H1 (cell line): Measurements from ENCODE around the gene SLC25A38. TPM values are rescaled to one million over a fixed set of nuclear protein-coding genes. Genes with fewer than 3 reads are reported as not detected.
"Not testable (repeated sequence)": the region's sequence is repeated elsewhere in the genome, so short reads cannot be mapped to it uniquely, and the experiment has no call there.

Experiments
- CTCF ChIA-PET: fragments of 300-600 bp; sonication (Branson Sonifier 250); formaldehyde crosslinking; loops from one replicate; lab custom pipeline; 2021; ENCODE audit not compliant: partially characterized antibody; lab: Charles Lee
- POLR2A ChIA-PET: fragments of 300-600 bp; sonication (Branson Sonifier 250); formaldehyde crosslinking; loops from one replicate; lab custom pipeline; 2021; ENCODE audit warnings: inconsistent platforms; ENCODE audit not compliant: partially characterized antibody; lab: Charles Lee
- DNase-seq, 2 experiments: peaks; one replicate each; pipeline versions ENCODE4 v3.0.0 to v3.0.0-alpha.2; 2010 to 2022; ENCODE audit warnings: low spot score in 2 of 2, low read depth in 1 of 2, mixed read lengths in 1 of 2
- FAIRE-seq: peaks from 2 replicates; lab custom pipeline; 2011; peaks lifted over from hg19 to GRCh38; lab: Jason Lieb, UNC
- H2AFZ ChIP-seq: 2 replicates; pipeline ENCODE4 v1.8.1; 2012; ENCODE audit warnings: low read length, inconsistent platforms
- H2AK5ac ChIP-seq: 2 replicates; pipeline ENCODE4 v1.6.1; 2013; ENCODE audit warnings: low read depth, low read length
- H2BK120ac ChIP-seq: replicated peaks from 2 replicates; pipeline ENCODE3; 2013; ENCODE audit warnings: low read depth, low read length, inconsistent platforms
- H2BK12ac ChIP-seq: 2 replicates; pipeline ENCODE4 v1.6.1; 2013; ENCODE audit warnings: low read depth, low read length
- H2BK15ac ChIP-seq: 2 replicates; pipeline ENCODE4 v1.6.1; 2013; ENCODE audit warnings: low read length
- H2BK20ac ChIP-seq: 2 replicates; pipeline ENCODE4 v1.6.1; 2013; ENCODE audit warnings: low read length
- H2BK5ac ChIP-seq: 2 replicates; pipeline ENCODE4 v1.6.1; 2013; ENCODE audit warnings: low read depth, low read length
- H3K14ac ChIP-seq: 2 replicates; pipeline ENCODE4 v1.6.1; 2013; ENCODE audit warnings: inconsistent platforms; ENCODE audit not compliant: insufficient read length
- H3K18ac ChIP-seq: 2 replicates; pipeline ENCODE4 v1.6.1; 2013; ENCODE audit warnings: low read length; ENCODE audit errors: extremely low read depth
- H3K23ac ChIP-seq: 2 replicates; pipeline ENCODE4 v1.6.1; 2013; ENCODE audit warnings: inconsistent platforms; ENCODE audit not compliant: insufficient read length
- H3K23me2 ChIP-seq: 2 replicates; pipeline ENCODE4 v1.6.1; 2013; ENCODE audit warnings: low read depth, low read length
- H3K27ac ChIP-seq: 2 replicates; pipeline ENCODE4 v1.6.1; 2011; ENCODE audit warnings: low read depth, low read length, inconsistent platforms
- H3K27me3 ChIP-seq, 4 experiments: replicated peaks in 1 of 4; 1 replicate in 1 of 4; 2 replicates in 3 of 4; pipeline versions ENCODE4 v1.6.1 to v1.8.1; 2011 to 2013; ENCODE audit warnings: low read length in 3 of 4, mild to moderate bottlenecking in 3 of 4, inconsistent platforms in 2 of 4, mixed read lengths in 2 of 4, moderate library complexity in 1 of 4; ENCODE audit not compliant: control insufficient read depth in 3 of 4, insufficient read depth in 3 of 4; ENCODE audit errors: extremely low read depth in 1 of 4
- H3K36me3 ChIP-seq, 4 experiments: 2 replicates each; pipeline versions ENCODE4 v1.6.1 to v1.8.1; 2011 to 2013; ENCODE audit warnings: mild to moderate bottlenecking in 4 of 4, low read length in 3 of 4, moderate library complexity in 2 of 4, control low read depth in 1 of 4, inconsistent platforms in 1 of 4; ENCODE audit not compliant: insufficient read depth in 4 of 4, control insufficient read depth in 2 of 4
- H3K4ac ChIP-seq: replicated peaks from 2 replicates; pipeline ENCODE3; 2013; ENCODE audit warnings: low read length, low read depth, mixed read lengths, inconsistent platforms; ENCODE audit not compliant: insufficient read length
- H3K4me1 ChIP-seq, 4 experiments: replicated peaks in 1 of 4; 1 replicate in 1 of 4; 2 replicates in 3 of 4; pipeline versions ENCODE4 v1.6.1 to v1.8.1; 2011 to 2013; ENCODE audit warnings: low read length in 3 of 4, inconsistent platforms in 2 of 4, mixed read lengths in 1 of 4; ENCODE audit not compliant: insufficient read depth in 4 of 4, control insufficient read depth in 3 of 4
- H3K4me2 ChIP-seq, 2 experiments: 2 replicates each; pipeline versions ENCODE4 v1.6.1 to v1.8.1; 2011 to 2013; ENCODE audit warnings: low read depth in 2 of 2, low read length in 2 of 2, control low read depth in 1 of 2, inconsistent platforms in 1 of 2, mild to moderate bottlenecking in 1 of 2; ENCODE audit not compliant: insufficient read depth in 1 of 2
- H3K4me3 ChIP-seq, 4 experiments: fragments of 200-600, 300-600 bp in 1 of 4; sonication (generic), shearing (Covaris generic), sonication (Bioruptor Twin) in 1 of 4; 2 replicates each; pipeline versions ENCODE4 v1.5.1 to v1.8.1; 2011 to 2016; ENCODE audit warnings: low read length in 4 of 4, low read depth in 3 of 4, control low read depth in 2 of 4, inconsistent platforms in 2 of 4, mild to moderate bottlenecking in 2 of 4, mixed read lengths in 1 of 4, moderate library complexity in 1 of 4; ENCODE audit not compliant: insufficient read depth in 2 of 4; ENCODE audit errors: extremely low read depth in 1 of 4
- H3K56ac ChIP-seq: replicated peaks from 2 replicates; pipeline ENCODE3; 2013; ENCODE audit warnings: low read depth, mild to moderate bottlenecking, mixed read lengths, low read length, inconsistent platforms; ENCODE audit not compliant: insufficient read length
- H3K79me1 ChIP-seq: 2 replicates; pipeline ENCODE4 v1.6.1; 2013; ENCODE audit warnings: low read depth, low read length, control low read depth
- H3K79me2 ChIP-seq, 2 experiments: 2 replicates each; pipeline versions ENCODE4 v1.6.1 to v1.8.1; 2012 to 2013; ENCODE audit warnings: low read length in 2 of 2, mild to moderate bottlenecking in 2 of 2, inconsistent platforms in 1 of 2; ENCODE audit not compliant: insufficient read depth in 2 of 2, control insufficient read depth in 1 of 2
- H3K9ac ChIP-seq, 4 experiments: replicated peaks in 1 of 4; 1 replicate in 1 of 4; 2 replicates in 3 of 4; pipeline versions ENCODE4 v1.6.1 to v1.8.1; 2011 to 2013; ENCODE audit warnings: low read depth in 3 of 4, low read length in 3 of 4, control low read depth in 2 of 4, mild to moderate bottlenecking in 2 of 4, moderate library complexity in 2 of 4, inconsistent platforms in 1 of 4; ENCODE audit errors: extremely low read depth in 1 of 4
- H3K9me3 ChIP-seq, 2 experiments: 2 replicates each; pipeline versions ENCODE4 v1.6.1 to v1.8.1; 2012 to 2013; ENCODE audit warnings: mild to moderate bottlenecking in 2 of 2, moderate library complexity in 2 of 2, control low read depth in 1 of 2, inconsistent platforms in 1 of 2, low read depth in 1 of 2, low read length in 1 of 2, mixed read lengths in 1 of 2; ENCODE audit not compliant: insufficient read depth in 2 of 2
- H4K20me1 ChIP-seq, 2 experiments: replicated peaks in 1 of 2; 2 replicates each; pipeline versions ENCODE3 to v1.8.1; 2011 to 2013; ENCODE audit warnings: inconsistent platforms in 2 of 2, low read length in 2 of 2, mild to moderate bottlenecking in 1 of 2; ENCODE audit not compliant: insufficient read depth in 2 of 2, control insufficient read depth in 1 of 2
- H4K5ac ChIP-seq: 2 replicates; pipeline ENCODE4 v1.6.1; 2013; ENCODE audit warnings: low read length, low read depth, mixed read lengths, inconsistent platforms; ENCODE audit not compliant: insufficient read length
- H4K8ac ChIP-seq: 2 replicates; pipeline ENCODE4 v1.8.0; 2013; ENCODE audit warnings: mild to moderate bottlenecking, moderate library complexity, low read length, inconsistent platforms; ENCODE audit not compliant: insufficient read depth; ENCODE audit errors: extremely low read depth
- H4K91ac ChIP-seq: replicated peaks from 2 replicates; pipeline ENCODE3; 2013; ENCODE audit warnings: low read length, mixed read lengths, inconsistent platforms; ENCODE audit not compliant: insufficient read length
- WGBS, 2 experiments: shearing (Covaris generic) in 1 of 2; methylation state at CpG; one replicate each; pipeline versions ENCODE4 v1.1.6 to v1.1.7; 2013 to 2015; ENCODE audit warnings: low lambda C conversion rate in 2 of 2, mixed read lengths in 2 of 2, inconsistent platforms in 1 of 2, low coverage in 1 of 2, missing lambda C conversion rate in 1 of 2; ENCODE audit not compliant: insufficient replicate concordance in 2 of 2, insufficient coverage in 1 of 2, insufficient read length in 1 of 2; ENCODE audit errors: extremely low coverage in 1 of 2, missing lambda C conversion rate in 1 of 2; 5-methylcytosine and 5-hydroxymethylcytosine counted together
- polyA plus RNA-seq, 7 experiments: library from polyadenylated mRNA; depleted of rRNA in 3 of 7; stranded (reverse) in 5 of 7; unstranded in 2 of 7; fragments of >200 nt in 5 of 7; fragments of 200-250 nt in 2 of 7; gene quantifications; 1 replicate in 5 of 7; 2 replicates in 1 of 7; 4 replicates in 1 of 7; pipeline versions ENCODE4 v1.2.1 to v1.2.3, GENCODE V29; 2011 to 2013; ENCODE audit warnings: missing spikeins in 2 of 7, mixed read lengths in 2 of 7
- total RNA-seq: library from RNA; stranded (reverse); fragmentation: NEBNext Ultra II Directional; extraction: Animal tissue kit (Norgen Biotek cat#: 25700); gene quantifications from 2 replicates; pipeline ENCODE4 v1.2.1, GENCODE V29; 2021

SLC25A38 gene
- total and polyA plus RNA-seq, 2 of the 8 experiments (the other 6 are each of a cell fraction or from before 2014, with no cell fraction given), result 41.2 to 45.8 TPM

DNA sequence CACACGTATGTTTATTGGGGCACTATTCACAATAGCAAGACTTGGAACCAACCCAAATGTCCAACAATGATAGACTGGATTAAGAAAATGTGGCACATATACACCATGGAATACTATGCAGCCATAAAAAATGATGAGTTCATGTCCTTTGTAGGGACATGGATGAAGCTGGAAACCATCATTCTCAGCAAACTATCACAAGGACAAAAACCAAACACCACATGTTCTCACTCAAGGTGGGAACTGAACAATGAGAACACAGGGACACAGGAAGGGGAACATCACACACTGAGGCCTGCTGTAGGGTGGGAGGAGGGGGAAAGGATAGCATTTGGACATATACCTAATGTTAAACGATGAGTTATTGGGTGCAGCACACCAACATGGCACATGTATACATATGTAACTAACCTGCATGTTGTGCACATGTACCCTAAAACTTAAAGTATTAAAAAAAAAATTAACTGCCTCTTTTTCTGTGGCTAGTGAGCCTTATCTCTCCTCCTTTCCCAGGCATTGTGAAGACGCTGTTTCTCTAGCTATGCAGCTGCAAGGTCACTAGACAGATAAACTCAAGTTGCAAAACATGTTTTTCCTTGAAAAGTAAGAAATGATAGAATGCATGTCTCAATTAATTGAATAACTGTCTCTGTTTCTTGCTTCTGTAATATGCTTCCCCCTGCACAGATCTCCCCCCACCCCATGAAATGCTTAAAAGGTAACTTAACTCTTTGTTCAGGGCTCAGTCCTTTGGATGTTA, 29.8 kb upstream of the SLC25A38 start:
- H2BK5ac ChIP-seq, H3K27ac ChIP-seq, H2BK120ac ChIP-seq, FAIRE-seq, H4K20me1 ChIP-seq, H4K8ac ChIP-seq, H2AFZ ChIP-seq, H3K23ac ChIP-seq, H2BK20ac ChIP-seq, H3K4me3 ChIP-seq, H3K79me1 ChIP-seq, H2BK12ac ChIP-seq, H3K27me3 ChIP-seq, H3K9ac ChIP-seq, H3K9me3 ChIP-seq, H3K79me2 ChIP-seq, H3K14ac ChIP-seq, H3K4ac ChIP-seq, POLR2A ChIA-PET, H3K4me1 ChIP-seq, H3K4me2 ChIP-seq, H3K36me3 ChIP-seq, DNase-seq, H4K91ac ChIP-seq, H2BK15ac ChIP-seq, H3K56ac ChIP-seq, CTCF ChIA-PET, H3K18ac ChIP-seq, H3K23me2 ChIP-seq, H4K5ac ChIP-seq, H2AK5ac ChIP-seq: not testable (repeated sequence)
- WGBS, 2 experiments, result 92% methylated on average over 3 of the region's 3 CpGs; no CpG with 5 or more reads in 1 of the 2 experiments
